Endothelial cell of umbilical vein (primary cell): ENCODE data around the gene STH. TPM values are rescaled to one million over a fixed set of nuclear protein-coding genes. Genes with fewer than 3 reads are reported as not detected.

Source experiments
- BruUV-seq: library from RNA; stranded (reverse); fragments of 400-500 nt; replicated peaks from 2 replicates; lab custom pipeline; 2021; lab: Mats Ljungman, UMichigan
- CTCF ChIA-PET: fragments of 300-600, 350-600 bp; sonication (Branson Sonifier 250); formaldehyde crosslinking; loops from one replicate; lab custom pipeline; 2021; ENCODE audit warnings: antibody characterized with exemption, inconsistent platforms; lab: Charles Lee
- POLR2A ChIA-PET: fragments of 300-600, 350-600 bp; sonication (Branson Sonifier 250); formaldehyde crosslinking; loops from one replicate; lab custom pipeline; 2021; ENCODE audit warnings: antibody characterized with exemption, inconsistent platforms; lab: Charles Lee
- DNase-seq: peaks from one replicate; pipeline ENCODE4 v3.0.0-alpha.2; 2011; ENCODE audit warnings: low read depth, low spot score
- FAIRE-seq: peaks from 2 replicates; lab custom pipeline; 2011; peaks lifted over from hg19 to GRCh38; lab: Jason Lieb, UNC
- H2AFZ ChIP-seq: 2 replicates; pipeline ENCODE4 v1.6.0; 2012; ENCODE audit warnings: low read depth, low read length, control low read depth, inconsistent platforms
- H3K27ac ChIP-seq: 2 replicates; pipeline ENCODE4 v1.5.1; 2011; ENCODE audit warnings: low read depth, mild to moderate bottlenecking, control low read depth, low read length, moderate library complexity; ENCODE audit not compliant: insufficient read depth
- H3K27me3 ChIP-seq, 2 experiments: 2 replicates each; pipeline versions ENCODE4 v1.6.0 to v1.6.1; 2011; ENCODE audit warnings: low read length in 2 of 2, mixed read lengths in 1 of 2; ENCODE audit not compliant: control insufficient read depth in 2 of 2, insufficient read depth in 2 of 2
- H3K36me3 ChIP-seq, 2 experiments: 2 replicates in 1 of 2; 3 replicates in 1 of 2; pipeline ENCODE4 v1.5.1; 2011; ENCODE audit warnings: low read length in 2 of 2, mild to moderate bottlenecking in 1 of 2, moderate library complexity in 1 of 2; ENCODE audit not compliant: control insufficient read depth in 2 of 2, insufficient read depth in 2 of 2; ENCODE audit errors: extremely low read depth in 1 of 2
- H3K4me1 ChIP-seq: 3 replicates; pipeline ENCODE4 v1.5.1; 2011; ENCODE audit warnings: mild to moderate bottlenecking, low read length; ENCODE audit not compliant: control insufficient read depth, insufficient read depth; ENCODE audit errors: extremely low read depth
- H3K4me2 ChIP-seq: 2 replicates; pipeline ENCODE4 v1.6.1; 2011; ENCODE audit warnings: low read length, control low read depth, mixed read lengths; ENCODE audit not compliant: insufficient read depth
- H3K4me3 ChIP-seq, 3 experiments: fragments of 200-600 bp in 1 of 3; sonication (generic), shearing (Covaris generic) in 1 of 3; replicated peaks in 1 of 3; 2 replicates each; pipeline ENCODE4 v1.5.1; 2011 to 2016; ENCODE audit warnings: control low read depth in 3 of 3, low read length in 3 of 3, mild to moderate bottlenecking in 2 of 3, inconsistent platforms in 1 of 3, low read depth in 1 of 3, moderate library complexity in 1 of 3; ENCODE audit not compliant: insufficient read depth in 1 of 3
- H3K79me2 ChIP-seq: 2 replicates; pipeline ENCODE4 v1.6.0; 2012; ENCODE audit warnings: low read length, inconsistent platforms; ENCODE audit not compliant: control insufficient read depth, insufficient read depth
- H3K9ac ChIP-seq: replicated peaks from 2 replicates; pipeline ENCODE3; 2011; ENCODE audit warnings: low read length, control low read depth; ENCODE audit not compliant: insufficient read depth; ENCODE audit errors: extremely low read depth
- H3K9me1 ChIP-seq: replicated peaks from 3 replicates; pipeline ENCODE4 v1.6.0; 2011; ENCODE audit warnings: mild to moderate bottlenecking, low read length; ENCODE audit not compliant: control insufficient read depth, insufficient read depth; ENCODE audit errors: extremely low read depth
- H3K9me3 ChIP-seq: replicated peaks from 2 replicates; pipeline ENCODE4 v1.5.1; 2012; ENCODE audit warnings: low read length, inconsistent platforms; ENCODE audit not compliant: control insufficient read depth, insufficient read depth
- H4K20me1 ChIP-seq: replicated peaks from 2 replicates; pipeline ENCODE3; 2011; ENCODE audit warnings: mild to moderate bottlenecking, low read length; ENCODE audit not compliant: control insufficient read depth, insufficient read depth; ENCODE audit errors: extremely low read depth
- EZH2 ChIP-seq: IDR thresholded peaks from 2 replicates; pipeline ENCODE4 v1.6.1; 2012; ENCODE audit warnings: borderline replicate concordance, low read depth, mild to moderate bottlenecking, moderate library complexity, low read length, inconsistent platforms; ENCODE audit not compliant: severe bottlenecking
- FOS ChIP-seq: IDR thresholded peaks from 2 replicates; pipeline ENCODE4 v1.6.1; 2011; ENCODE audit warnings: mild to moderate bottlenecking, low read length, moderate library complexity, borderline replicate concordance; ENCODE audit not compliant: insufficient read depth
- GATA2 ChIP-seq: IDR thresholded peaks from 2 replicates; pipeline ENCODE4 v1.7.0; 2011; ENCODE audit warnings: low read depth, mild to moderate bottlenecking, moderate library complexity, mixed read lengths, low read length; ENCODE audit not compliant: insufficient read length, insufficient read depth
- JUN ChIP-seq: IDR thresholded peaks from 2 replicates; pipeline ENCODE4 v1.6.1; 2011; ENCODE audit warnings: borderline replicate concordance, low read depth; ENCODE audit not compliant: insufficient read length, insufficient read depth
- MAX ChIP-seq: IDR thresholded peaks from 2 replicates; pipeline ENCODE4 v1.6.1; 2011; ENCODE audit not compliant: insufficient read depth, insufficient read length
- MYC ChIP-seq: IDR thresholded peaks from one replicate; pipeline ENCODE4 v1.6.1; 2011; ENCODE audit warnings: mild to moderate bottlenecking, low read depth, low read length
- POLR2A ChIP-seq: IDR thresholded peaks from 2 replicates; pipeline ENCODE4 v1.6.1; 2012; ENCODE audit warnings: low read depth, mild to moderate bottlenecking, control low read depth, low read length
- dilution Hi-C: fragments of 300-500 bp; cut with MboI; formaldehyde crosslinking; loops from one replicate; pipeline ENCODE4 v1.15.0; 2019; ENCODE audit warnings: low sequenced_read_pairs; ENCODE audit not compliant: extremely low pct_ligation_motif_present
- intact Hi-C: fragments of 100-400 bp; cut with micrococcal nuclease; formaldehyde crosslinking; loops from one replicate; pipeline ENCODE4 v1.10.0; 2022
- polyA plus RNA-seq, 4 experiments: library from polyadenylated mRNA; depleted of rRNA in 3 of 4; stranded (reverse) in 3 of 4; unstranded in 1 of 4; fragments of >200 nt; gene quantifications; 2 replicates each; pipeline versions ENCODE4 v1.2.1 to v1.2.3, GENCODE V29; 2011 to 2012; ENCODE audit warnings: missing spikeins in 1 of 4
- total RNA-seq: library from RNA; stranded (reverse); gene quantifications from 2 replicates; pipeline ENCODE4 v1.2.3, GENCODE V29; 2021
- TF ChIP-seq, protein P1 (sequence below), 2 donors: IDR thresholded peaks; 1 replicate in 1 of 2; 2 replicates in 1 of 2; pipeline ENCODE4 v1.5.1; 2011; ENCODE audit warnings: low read length in 2 of 2, mild to moderate bottlenecking in 2 of 2, moderate library complexity in 2 of 2, control low read depth in 1 of 2, inconsistent platforms in 1 of 2, low read depth in 1 of 2; ENCODE audit not compliant: insufficient read depth in 1 of 2; ENCODE audit errors: extremely low read depth in 1 of 2

STH gene
- total and polyA plus RNA-seq, 2 donors (not counting 3 experiments of a cell fraction or from before 2014, with no cell fraction given) = not detected

GRCh38 chr17:46031920-46032319 is 32.9 kb downstream of the STH start:
- H3K4me2 ChIP-seq = no peak overlapping the region
- H3K79me2 ChIP-seq = no peaks in the 10 kb centered on the region
- no peaks in the 10 kb centered on the region for H3K4me1 ChIP-seq
- CTCF ChIA-PET = interaction anchor here (2.6 kb wide), 1 partner anchor 13 kb away, joined by 19 read pairs; no protein-coding TSS in a partner anchor
- no peaks in the 10 kb centered on the region for H3K9me3 ChIP-seq
- no peak overlapping the region for H3K9ac ChIP-seq
- DNase-seq (no peak), FAIRE-seq (no peak)
- intact Hi-C loops = no loop called here
- POLR2A ChIA-PET = no interaction called here
- H3K27me3 ChIP-seq = no peaks in the 10 kb centered on the region
- H4K20me1 ChIP-seq = no peaks in the 10 kb centered on the region
- no peak overlapping the region for H3K4me3 ChIP-seq
- H3K27ac ChIP-seq = no peak overlapping the region
- dilution Hi-C loops = no loop called here
- TF ChIP-seq FOS (no peak), GATA2 (no peak), MYC (no peak), JUN (no peak), POLR2A (no peak), EZH2 (no peak), MAX (no peak)
- TF ChIP-seq, protein P1, sequence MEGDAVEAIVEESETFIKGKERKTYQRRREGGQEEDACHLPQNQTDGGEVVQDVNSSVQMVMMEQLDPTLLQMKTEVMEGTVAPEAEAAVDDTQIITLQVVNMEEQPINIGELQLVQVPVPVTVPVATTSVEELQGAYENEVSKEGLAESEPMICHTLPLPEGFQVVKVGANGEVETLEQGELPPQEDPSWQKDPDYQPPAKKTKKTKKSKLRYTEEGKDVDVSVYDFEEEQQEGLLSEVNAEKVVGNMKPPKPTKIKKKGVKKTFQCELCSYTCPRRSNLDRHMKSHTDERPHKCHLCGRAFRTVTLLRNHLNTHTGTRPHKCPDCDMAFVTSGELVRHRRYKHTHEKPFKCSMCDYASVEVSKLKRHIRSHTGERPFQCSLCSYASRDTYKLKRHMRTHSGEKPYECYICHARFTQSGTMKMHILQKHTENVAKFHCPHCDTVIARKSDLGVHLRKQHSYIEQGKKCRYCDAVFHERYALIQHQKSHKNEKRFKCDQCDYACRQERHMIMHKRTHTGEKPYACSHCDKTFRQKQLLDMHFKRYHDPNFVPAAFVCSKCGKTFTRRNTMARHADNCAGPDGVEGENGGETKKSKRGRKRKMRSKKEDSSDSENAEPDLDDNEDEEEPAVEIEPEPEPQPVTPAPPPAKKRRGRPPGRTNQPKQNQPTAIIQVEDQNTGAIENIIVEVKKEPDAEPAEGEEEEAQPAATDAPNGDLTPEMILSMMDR (IDR thresholded peaks at IDR 0.05; ENCODE audit: extremely low read depth in 1 of 2, insufficient read depth in 1 of 2, low read depth in 1 of 2, low read length in 2 of 2) = no peak
- BruUV-seq = no TSS peak
- H2AFZ ChIP-seq = no peak overlapping the region
- H3K9me1 ChIP-seq = no peaks in the 10 kb centered on the region
- H3K36me3 ChIP-seq = peaks cover 25 to 39% of the 10 kb centered on the region in 2 experiments
